ENCODE measurements around the gene SLC6A18.

DNA sequence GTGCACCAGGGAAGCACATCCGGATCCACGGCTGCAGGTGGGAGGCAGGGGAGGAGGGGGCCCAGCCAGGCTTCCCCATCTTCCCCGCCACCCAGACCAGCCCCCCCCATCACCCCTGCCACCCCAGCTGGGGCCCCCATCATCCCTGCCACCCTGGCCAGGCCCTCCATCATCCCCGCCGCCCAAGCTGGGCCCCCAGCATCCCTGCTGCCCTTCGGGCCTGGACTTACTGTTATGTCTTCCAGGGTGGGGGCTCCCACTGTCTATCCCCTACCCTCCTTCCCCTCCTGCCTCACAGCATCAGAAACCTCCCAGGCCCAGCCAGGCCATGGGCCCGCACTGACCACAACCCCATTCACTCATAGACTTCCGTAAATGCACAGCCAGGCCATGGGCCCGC lies 27.5 kb downstream of the SLC6A18 start:
- TF ChIP-seq, protein P1, sequence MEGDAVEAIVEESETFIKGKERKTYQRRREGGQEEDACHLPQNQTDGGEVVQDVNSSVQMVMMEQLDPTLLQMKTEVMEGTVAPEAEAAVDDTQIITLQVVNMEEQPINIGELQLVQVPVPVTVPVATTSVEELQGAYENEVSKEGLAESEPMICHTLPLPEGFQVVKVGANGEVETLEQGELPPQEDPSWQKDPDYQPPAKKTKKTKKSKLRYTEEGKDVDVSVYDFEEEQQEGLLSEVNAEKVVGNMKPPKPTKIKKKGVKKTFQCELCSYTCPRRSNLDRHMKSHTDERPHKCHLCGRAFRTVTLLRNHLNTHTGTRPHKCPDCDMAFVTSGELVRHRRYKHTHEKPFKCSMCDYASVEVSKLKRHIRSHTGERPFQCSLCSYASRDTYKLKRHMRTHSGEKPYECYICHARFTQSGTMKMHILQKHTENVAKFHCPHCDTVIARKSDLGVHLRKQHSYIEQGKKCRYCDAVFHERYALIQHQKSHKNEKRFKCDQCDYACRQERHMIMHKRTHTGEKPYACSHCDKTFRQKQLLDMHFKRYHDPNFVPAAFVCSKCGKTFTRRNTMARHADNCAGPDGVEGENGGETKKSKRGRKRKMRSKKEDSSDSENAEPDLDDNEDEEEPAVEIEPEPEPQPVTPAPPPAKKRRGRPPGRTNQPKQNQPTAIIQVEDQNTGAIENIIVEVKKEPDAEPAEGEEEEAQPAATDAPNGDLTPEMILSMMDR (IDR thresholded peaks at IDR 0.05): no peak
- TF ChIP-seq ZFX (IDR thresholded peaks at IDR 0.05; ENCODE audit: borderline replicate concordance): no peak

All from 22Rv1 (cell line).